Pancreas (tissue), 10 donors: ENCODE data around the gene EPOP. TPM values are rescaled to one million over a fixed set of nuclear protein-coding genes. Genes with fewer than 3 reads are reported as not detected.
A peak's percentile ranks its signal among the peaks of the same experiment; 100 is the strongest.

Source experiments
- ATAC-seq, 4 donors: fragments of 200-7000 bp; cut with Tn5 transposase; one replicate each; pipeline versions ENCODE4 v1.8.0 to v1.9.1; 2020; ENCODE audit warnings: mild to moderate bottlenecking in 4 of 4, moderate library complexity in 4 of 4
- DNase-seq, 6 donors: peaks; one replicate each; pipeline ENCODE4 v3.0.0-alpha.2; 2020
- FAIRE-seq: peaks from 2 replicates; lab custom pipeline; 2012; peaks lifted over from hg19 to GRCh38; lab: Jason Lieb, UNC
- H3K27ac ChIP-seq, 4 donors: fragments of 200-600 bp; sonication (generic); 1 replicate in 3 of 4; 2 replicates in 1 of 4; pipeline versions ENCODE4 v1.5.0 to v1.8.0; 2020
- H3K27me3 ChIP-seq, 4 donors: fragments of 200-600 bp; one replicate each; pipeline ENCODE4 v1.8.0; 2021
- H3K36me3 ChIP-seq, 3 donors: fragments of 200-600 bp; sonication (generic) in 1 of 3; one replicate each; pipeline versions ENCODE4 v1.5.0 to v1.8.0; 2020 to 2021
- H3K4me1 ChIP-seq, 3 donors: fragments of 200-600 bp; one replicate each; pipeline ENCODE4 v1.8.0; 2021
- H3K4me3 ChIP-seq, 4 donors: fragments of 200-600 bp; sonication (generic) in 2 of 4; one replicate each; pipeline versions ENCODE4 v1.5.0 to v1.8.0; 2020 to 2021
- H3K9me3 ChIP-seq, 4 donors: fragments of 200-600 bp; one replicate each; pipeline ENCODE4 v1.8.0; 2021
- CTCF ChIP-seq, 4 donors: fragments of 200-600 bp; sonication (generic) in 3 of 4; IDR thresholded peaks; one replicate each; pipeline versions ENCODE4 v1.5.0 to v1.8.0; 2021; ENCODE audit warnings: antibody characterized with exemption in 4 of 4
- WGBS, 2 donors: extraction: QIAGEN DNeasy Blood & Tissue Kit; methylation state at CpG; one replicate each; pipeline ENCODE4 v1.1.7; 2013; 5-methylcytosine and 5-hydroxymethylcytosine counted together
- intact Hi-C, 3 donors: fragments of 100-400 bp; cut with DNase I; formaldehyde crosslinking; loops; one replicate each; pipeline versions ENCODE4 v1.11.1 to v1.14.2; 2022
- polyA plus RNA-seq, 2 donors: library from polyadenylated mRNA; stranded (reverse); fragments of 200-250 nt; gene quantifications; one replicate each; pipeline ENCODE4 v1.2.3, GENCODE V29; 2013
- total RNA-seq, 6 donors: library from RNA; stranded (reverse); fragmentation: NEBNext Ultra II Directional in 4 of 6; extraction: Animal tissue kit (Norgen Biotek cat#: 25700) in 4 of 6; gene quantifications; one replicate each; pipeline versions ENCODE4 v1.2.1 to v1.2.4, GENCODE V29; 2021 to 2023
- donor health status: healthy with polysubstance abuse.
- donor health status: DM: no; HTN: no; CAD: no; lungs with moderate emphysema.
- donor health status: DM: no; HTN: no; CAD: no.
- donor health status: control.
- donor health status: control.
- donor health status: Bipolar disorder and iron deficiency.
- donor health status: DM: yes; HTN: yes; CAD: no.
- donor health status: DM: no; HTN: no; CAD: no.
- donor health status: DM: no; HTN: no; CAD: no.
- donor health status: DM: yes; HTN: yes; CAD: no.

EPOP gene
- total and polyA plus RNA-seq, 8 donors, result 0.49 to 4.3 (median 2.8) TPM

DNA sequence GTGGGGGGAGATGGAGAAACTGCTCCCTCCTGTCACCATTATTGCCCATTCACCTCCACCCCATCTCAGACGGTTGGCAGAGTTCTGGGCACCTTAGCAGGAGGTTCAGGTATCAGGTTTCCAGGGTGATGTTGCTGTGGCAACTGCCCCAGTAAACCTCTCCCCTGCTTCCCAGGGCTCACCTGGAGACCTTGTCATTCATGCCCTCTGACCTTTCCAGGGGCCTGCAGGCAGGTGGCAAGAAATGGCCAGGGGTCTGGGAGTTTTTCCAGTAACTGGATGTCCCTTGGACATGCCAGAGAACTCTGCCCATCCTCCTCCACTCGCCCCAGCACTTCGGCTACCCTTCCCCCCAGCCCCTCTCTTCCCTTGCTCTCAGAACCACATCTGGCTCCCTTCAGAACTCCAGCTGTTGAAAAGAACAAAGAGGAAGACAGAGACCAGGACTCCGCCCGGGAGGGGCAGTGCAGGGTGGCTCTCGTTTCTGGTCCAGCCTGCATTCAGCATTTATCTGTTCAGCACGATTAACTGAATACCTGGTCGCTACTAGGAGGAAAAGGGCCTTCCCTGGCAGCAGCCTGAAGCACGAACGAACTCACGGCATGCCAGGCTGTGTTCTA lies 38.8 kb upstream of the EPOP start:
- Histone ChIP-seq H3K27me3 (no peaks in the 10 kb centered on the region), H3K4me1 (peaks cover 0 to 5% (median 0%) of the 10 kb centered on the region in 3 donors), H3K36me3 (peaks cover 0 to 21% (median 16%) of the 10 kb centered on the region in 3 donors), H3K4me3 (no peak overlapping the region), H3K27ac (no peak overlapping the region), H3K9me3 (no peaks in the 10 kb centered on the region)
- no peak for DNase-seq
- 76 to 80% methylated on average over 11 of the region's 11 CpGs for WGBS, 2 donors
- FAIRE-seq, result no peak
- intact Hi-C loops, result no loop called here
- ATAC-seq, result no peak
- TF ChIP-seq CTCF (IDR thresholded peaks at IDR 0.05), result no peak

GRCh38 chr17:38712593-38712992 lies 37.8 kb upstream of the EPOP start:
- Histone ChIP-seq H3K36me3 (peaks cover 0 to 21% (median 16%) of the 10 kb centered on the region in 3 donors), H3K9me3 (no peaks in the 10 kb centered on the region), H3K27ac (no peak overlapping the region), H3K27me3 (no peaks in the 10 kb centered on the region), H3K4me3 (no peak overlapping the region), H3K4me1 (peaks cover 0 to 5% (median 0%) of the 10 kb centered on the region in 3 donors)
- ATAC-seq, result no peak
- WGBS, 2 donors, result 92 to 94% methylated on average over 10 of the region's 10 CpGs
- TF ChIP-seq CTCF (IDR thresholded peaks at IDR 0.05), result no peak
- no peak for DNase-seq
- intact Hi-C loops, result no loop called here
- FAIRE-seq, result no peak

GRCh38 chr17:38711792-38712571 lies 37.2 kb upstream of the EPOP start:
- 53 to 60% methylated on average over 26 of the region's 26 CpGs for WGBS, 2 donors

GRCh38 chr17:38710985-38711384 lies 36.2 kb upstream of the EPOP start:
- FAIRE-seq, result no peak
- intact Hi-C loops, result no loop called here
- Histone ChIP-seq H3K9me3 (no peaks in the 10 kb centered on the region), H3K4me3 (no peak overlapping the region), H3K27me3 (no peaks in the 10 kb centered on the region), H3K4me1 (peaks cover 0 to 5% (median 5%) of the 10 kb centered on the region in 3 donors), H3K27ac (no peak overlapping the region), H3K36me3 (peaks cover 0 to 11% (median 6%) of the 10 kb centered on the region in 3 donors)
- 68 to 70% methylated on average over 5 of the region's 5 CpGs for whole genome bisulfite sequencing, 2 donors
- no peak for ATAC-seq
- DNase-seq, result no peak
- no peak for TF ChIP-seq CTCF (IDR thresholded peaks at IDR 0.05)

More at GRCh38 chr17:38711792-38712571, 37.2 kb upstream of the EPOP start:
- DNase-seq (peak in 2 of 6 donors; percentile 44 to 69), FAIRE-seq (no peak), ATAC-seq (peak in 3 of 4 donors; percentile 45 to 68 (median 67))
- Histone ChIP-seq H3K36me3 (peaks cover 0 to 21% (median 16%) of the 10 kb centered on the region in 3 donors), H3K27ac (no peak overlapping the region), H3K27me3 (no peaks in the 10 kb centered on the region), H3K4me1 (peaks cover 0 to 5% (median 3%) of the 10 kb centered on the region in 3 donors), H3K9me3 (no peaks in the 10 kb centered on the region), H3K4me3 (no peak overlapping the region)
- no peak for TF ChIP-seq CTCF (IDR thresholded peaks at IDR 0.05)
- intact Hi-C loops, result no loop called here
